Measurements from ENCODE around the gene TAF6.
A peak's percentile ranks its signal among the peaks of the same experiment; 100 is the strongest.

TAF6 gene

DNA sequence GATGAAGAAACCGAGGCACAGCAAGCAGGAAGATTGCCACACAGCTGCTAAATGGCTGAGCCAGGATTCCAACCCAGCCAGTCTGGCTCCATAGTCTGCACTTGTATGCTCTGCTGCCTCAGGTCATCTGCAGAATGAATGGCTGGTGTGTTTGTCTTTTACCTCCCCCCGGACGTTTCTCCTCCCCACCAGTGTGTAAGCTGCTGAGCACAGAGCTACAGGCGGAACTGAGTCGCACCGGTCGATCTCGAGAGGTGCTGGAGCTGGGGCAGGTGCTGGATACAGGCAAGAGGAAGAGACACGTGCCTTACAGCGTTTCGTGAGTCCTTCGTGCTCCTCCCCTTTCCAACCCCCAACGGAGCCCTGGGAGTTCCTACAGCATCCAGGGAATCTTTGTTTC is 2.9 kb upstream of the TAF6 start:
- peak in 1 of 2 experiments; percentile 55 for DNase-seq
- TF ChIP-seq POLR2A (IDR thresholded peaks at IDR 0.05; ENCODE audit: low read length) = no peak
- TF ChIP-seq GATA1 (IDR thresholded peaks at IDR 0.05; ENCODE audit: low read depth, low read length) = no peak

DNA sequence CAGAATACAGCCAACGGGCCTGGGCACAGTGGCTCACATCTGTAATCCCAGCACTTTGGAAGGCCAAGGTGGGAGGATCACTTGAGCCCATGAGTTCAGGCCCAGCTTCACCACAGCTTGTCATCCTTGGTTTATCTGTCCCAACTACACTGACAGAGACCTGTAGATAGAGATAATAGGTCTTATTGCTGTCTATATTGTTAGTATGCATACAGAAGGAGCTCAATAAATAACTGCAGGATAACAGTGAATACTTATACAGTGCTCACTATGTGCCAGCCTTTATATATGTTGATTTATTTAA is 1.5 kb upstream of the TAF6 start:
- TF ChIP-seq GATA1 (IDR thresholded peaks at IDR 0.05; ENCODE audit: low read depth, low read length) = no peak
- no peak for TF ChIP-seq POLR2A (IDR thresholded peaks at IDR 0.05; ENCODE audit: low read length)

DNA sequence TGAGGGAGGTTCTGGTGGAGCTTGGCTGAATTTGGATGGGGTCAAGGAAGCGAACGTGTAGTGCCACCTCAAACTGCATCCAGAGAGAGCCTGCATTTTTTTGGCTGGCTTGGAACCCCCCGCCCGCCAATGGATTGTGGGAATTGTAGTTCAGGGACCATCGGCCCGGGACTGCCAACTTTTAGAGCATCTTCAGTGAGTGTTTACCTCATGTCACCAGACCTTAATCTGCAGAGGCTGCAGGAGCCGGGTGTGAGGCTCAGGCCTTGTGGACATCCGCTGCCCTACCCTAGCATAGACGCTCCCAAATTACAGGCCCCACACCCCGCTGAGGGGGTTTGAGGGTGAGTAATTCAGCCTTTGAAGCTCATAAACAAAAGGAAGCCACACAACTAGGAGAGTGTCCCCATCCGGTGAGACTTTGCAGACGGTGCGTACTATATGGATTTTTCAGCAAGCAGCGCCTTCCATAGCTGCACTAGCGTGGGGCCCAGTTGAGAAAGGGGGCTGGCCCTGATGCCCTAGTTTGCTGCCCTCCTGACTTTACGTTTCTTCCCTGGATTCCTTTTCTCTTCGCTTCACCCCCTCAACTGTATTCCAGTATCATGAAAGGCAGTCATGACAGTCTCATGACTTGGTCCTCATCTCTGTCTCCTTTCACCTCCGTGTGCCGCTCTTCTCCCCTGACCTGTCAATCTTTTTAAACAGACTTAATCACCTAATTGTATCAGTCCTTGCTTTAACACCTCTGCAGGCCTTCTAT is 993 bp upstream of the TAF6 start:
- DNase-seq = peak; percentile 77 to 81
- TF ChIP-seq POLR2A (IDR thresholded peaks at IDR 0.05; ENCODE audit: low read length) = no peak
- no peak for TF ChIP-seq GATA1 (IDR thresholded peaks at IDR 0.05; ENCODE audit: low read depth, low read length)

More for the DNA sequence above, 1.5 kb upstream of the TAF6 start:
- DNase-seq = peak; percentile 57 to 83

DNA sequence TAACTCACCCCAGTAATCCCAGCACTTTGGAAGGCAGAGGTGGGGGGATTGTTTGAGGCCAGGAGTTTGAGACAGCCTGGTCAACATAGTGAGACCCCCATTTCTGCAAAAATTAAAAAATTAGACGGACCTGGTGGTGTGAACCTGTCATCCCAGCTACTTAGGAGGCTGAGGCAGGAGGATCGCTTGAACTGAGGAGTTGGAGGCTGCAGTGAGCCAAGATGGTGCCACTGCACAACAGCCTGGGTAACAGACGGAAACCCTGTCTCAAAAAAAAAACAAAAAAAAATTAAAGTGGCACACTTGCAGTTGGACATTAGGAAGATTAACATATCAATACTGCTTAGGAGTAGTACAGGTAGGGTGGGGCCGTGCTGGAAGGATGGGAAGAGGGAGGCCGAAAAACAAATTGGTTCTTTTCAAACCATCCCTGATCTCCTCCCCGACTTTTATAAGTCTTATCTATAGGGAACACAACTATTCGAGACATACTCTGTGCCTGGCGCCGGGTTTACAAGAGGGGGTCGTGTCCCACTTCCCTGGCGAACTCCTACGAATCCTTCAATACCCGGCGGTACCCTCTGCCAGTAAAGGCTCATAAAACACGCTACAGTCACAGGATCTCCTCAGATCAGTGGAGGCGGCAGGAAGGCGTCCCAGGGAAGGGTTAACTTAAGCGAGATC is 628 bp downstream of the TAF6 start:
- TF ChIP-seq POLR2A (IDR thresholded peaks at IDR 0.05; ENCODE audit: low read length) (no peak), GATA1 (IDR thresholded peaks at IDR 0.05; ENCODE audit: low read depth, low read length) (no peak)
- DNase-seq = no peak

DNA sequence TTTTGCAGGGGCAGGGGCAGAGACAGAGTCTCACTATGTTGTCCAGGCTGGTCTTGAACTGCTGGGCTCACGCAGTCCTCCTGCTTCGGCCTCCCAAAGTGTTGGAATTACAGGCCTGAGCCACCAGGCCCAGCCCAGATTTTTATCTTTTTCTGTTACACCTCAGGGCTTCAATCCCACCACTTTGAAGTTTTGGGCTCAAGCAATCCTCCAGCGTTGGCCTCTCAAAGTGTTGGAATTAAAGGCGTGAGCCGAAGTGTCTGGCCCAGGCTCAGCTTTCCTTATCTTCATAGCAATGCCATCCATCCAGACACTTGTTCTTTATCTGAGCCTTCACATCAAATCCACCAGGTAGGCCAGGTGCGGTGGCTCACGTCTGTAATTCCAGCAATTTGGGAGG is 4.1 kb downstream of the TAF6 start:
- DNase-seq = no peak
- TF ChIP-seq GATA1 (IDR thresholded peaks at IDR 0.05; ENCODE audit: low read depth, low read length) = no peak
- TF ChIP-seq POLR2A (IDR thresholded peaks at IDR 0.05; ENCODE audit: low read length) = no peak

DNA sequence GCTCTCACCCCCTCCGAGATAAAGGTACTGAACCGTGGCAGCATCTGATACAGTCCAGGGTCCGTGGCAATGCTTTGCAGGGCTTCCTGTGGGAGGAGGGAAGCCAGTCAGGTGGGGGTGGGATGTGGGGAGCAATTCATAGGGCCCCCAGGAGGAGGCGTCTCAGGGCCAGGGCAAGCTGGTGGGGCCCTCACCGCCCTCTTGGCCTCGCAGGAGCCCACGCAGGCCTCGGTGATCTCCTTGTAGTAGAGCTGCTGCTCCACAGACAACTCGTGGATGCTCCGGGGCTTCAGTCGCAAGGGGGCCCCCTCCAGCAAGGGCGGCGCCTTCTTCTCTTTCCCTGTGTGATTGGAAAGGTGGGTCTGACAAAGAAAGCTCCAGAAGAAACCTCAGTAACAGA is 7.2 kb downstream of the TAF6 start:
- DNase-seq = no peak
- TF ChIP-seq POLR2A (IDR thresholded peaks at IDR 0.05; ENCODE audit: low read length) (no peak), GATA1 (IDR thresholded peaks at IDR 0.05; ENCODE audit: low read depth, low read length) (no peak)

DNA sequence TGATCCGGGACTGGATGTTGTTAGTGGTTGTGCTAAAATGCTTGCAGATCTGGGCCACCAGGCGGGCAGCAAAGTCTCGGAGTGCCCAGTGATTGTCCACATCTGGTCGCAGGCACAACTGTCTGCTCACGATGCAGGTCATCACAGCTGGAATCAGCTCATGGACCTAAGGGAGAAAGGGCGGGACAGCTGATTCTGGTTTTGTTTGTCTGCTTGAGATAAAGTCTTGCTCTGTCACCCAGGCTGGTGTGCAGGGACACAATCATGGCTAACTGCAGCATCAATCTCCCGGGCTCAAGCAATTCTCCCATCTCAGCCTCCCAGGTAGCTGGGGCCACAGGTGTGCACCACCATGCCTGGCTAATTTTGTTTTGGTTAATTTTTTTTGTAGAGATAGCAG is 8.0 kb downstream of the TAF6 start:
- TF ChIP-seq GATA1 (IDR thresholded peaks at IDR 0.05; ENCODE audit: low read depth, low read length) = no peak
- no peak for TF ChIP-seq POLR2A (IDR thresholded peaks at IDR 0.05; ENCODE audit: low read length)
- DNase-seq = peak in 1 of 2 experiments; percentile 63

DNA sequence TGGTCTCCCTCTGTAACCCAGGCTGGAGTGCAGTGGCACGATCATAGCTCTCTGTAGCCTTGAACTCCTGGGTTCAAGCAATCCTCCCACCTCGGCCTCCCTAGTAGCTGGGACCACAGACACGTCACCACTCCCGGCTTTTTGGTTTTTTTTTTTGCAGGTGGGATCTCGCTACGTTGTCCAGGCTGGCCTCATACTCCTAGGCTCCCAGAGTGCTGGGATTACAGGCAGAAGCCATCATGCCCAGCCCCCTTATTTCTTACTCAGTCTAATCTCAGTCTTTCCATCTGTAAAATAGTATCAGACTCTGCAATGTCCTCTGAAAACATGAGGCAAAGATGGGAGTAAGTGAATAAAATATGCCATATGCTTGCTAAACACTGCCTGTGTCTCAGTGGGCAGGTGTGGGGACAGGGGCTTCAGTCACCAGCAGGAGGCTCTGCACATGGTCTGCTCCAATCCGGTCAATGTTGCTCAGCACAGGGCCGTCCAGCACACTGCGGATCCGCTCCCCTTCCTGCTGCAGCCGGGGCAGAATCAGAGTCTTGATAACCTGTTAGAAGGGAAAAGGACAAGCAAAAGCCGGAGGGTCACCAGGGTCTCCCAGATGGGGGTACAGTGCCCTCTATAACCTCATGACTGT is 9.5 kb downstream of the TAF6 start:
- TF ChIP-seq POLR2A (IDR thresholded peaks at IDR 0.05; ENCODE audit: low read length) (no peak), GATA1 (IDR thresholded peaks at IDR 0.05; ENCODE audit: low read depth, low read length) (no peak)
- DNase-seq = no peak

DNA sequence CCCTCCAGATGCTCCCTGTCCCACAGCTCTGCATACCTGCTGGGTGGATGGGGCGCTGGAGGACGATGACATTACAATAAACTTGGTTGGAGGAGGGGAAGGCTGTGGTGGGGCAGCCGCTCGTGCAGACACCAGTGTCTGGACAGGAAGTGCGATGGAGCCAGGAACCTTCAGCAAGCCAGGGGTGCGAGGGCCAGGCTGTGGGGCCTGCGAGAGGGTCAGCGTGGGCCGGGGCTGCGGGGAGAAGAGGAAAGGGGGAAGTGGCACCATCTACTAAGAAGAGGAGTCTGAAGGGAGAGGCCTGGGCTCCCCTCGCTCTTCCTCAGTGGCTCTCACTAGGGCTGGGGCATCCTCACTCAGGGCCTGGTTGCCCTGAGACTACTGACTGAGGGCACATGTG is 11.3 kb downstream of the TAF6 start:
- DNase-seq = no peak

DNA sequence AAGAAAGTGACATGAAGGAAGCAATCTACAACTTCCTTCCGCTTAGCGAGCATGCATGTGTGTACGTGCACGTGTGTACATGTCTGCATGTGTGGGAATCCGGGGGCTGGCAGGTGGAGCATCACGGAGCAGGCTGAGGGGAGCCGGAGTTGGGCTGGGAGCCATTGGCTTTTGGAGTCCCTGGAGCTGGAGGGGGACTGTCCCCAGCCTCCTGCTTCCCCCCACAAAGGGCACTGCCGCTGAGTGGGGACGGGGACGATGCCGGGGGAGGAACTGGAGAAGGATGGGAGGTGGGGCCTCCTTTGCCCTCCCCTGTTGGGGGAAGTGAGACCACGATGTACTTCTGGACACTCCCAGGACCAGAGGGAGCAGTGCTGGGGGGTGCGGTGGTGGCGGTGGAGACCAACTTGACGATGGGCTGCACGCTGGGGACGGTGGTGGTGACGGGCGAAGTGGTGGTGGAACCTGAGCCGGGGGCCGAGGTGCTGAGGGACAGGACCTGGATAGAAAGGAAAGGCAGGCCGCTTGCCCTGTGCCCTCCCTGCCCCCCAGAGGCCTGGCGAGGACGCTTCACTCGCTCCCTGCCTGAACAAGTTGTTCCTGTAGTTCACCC is 11.9 kb downstream of the TAF6 start:
- no peak for DNase-seq
- no peak for TF ChIP-seq POLR2A (IDR thresholded peaks at IDR 0.05; ENCODE audit: low read length)
- no peak for TF ChIP-seq GATA1 (IDR thresholded peaks at IDR 0.05; ENCODE audit: low read depth, low read length)

More for the DNA sequence above, 11.3 kb downstream of the TAF6 start:
- TF ChIP-seq GATA1 (IDR thresholded peaks at IDR 0.05; ENCODE audit: low read depth, low read length) (no peak), POLR2A (IDR thresholded peaks at IDR 0.05; ENCODE audit: low read length) (no peak)

DNA sequence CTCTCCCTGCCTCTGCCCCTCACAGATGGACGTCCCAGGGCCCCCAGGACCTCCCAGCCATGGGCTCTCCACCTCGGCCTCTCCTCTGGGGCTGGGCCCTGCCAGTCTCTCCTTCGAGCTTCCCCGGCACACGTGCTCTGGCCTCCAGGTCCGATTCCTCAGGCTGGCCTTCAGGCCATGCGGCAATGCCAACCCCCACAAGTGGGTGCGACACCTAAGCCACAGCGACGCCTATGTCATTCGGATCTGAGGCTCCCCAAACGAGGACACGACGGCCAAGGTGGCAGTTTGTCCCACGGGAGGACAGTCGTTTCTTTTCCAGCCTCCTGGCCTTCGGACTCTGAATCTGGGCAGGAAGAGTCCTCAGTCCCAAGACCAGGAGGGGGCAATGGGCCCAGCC is 12.5 kb downstream of the TAF6 start:
- TF ChIP-seq GATA1 (IDR thresholded peaks at IDR 0.05; ENCODE audit: low read depth, low read length) (no peak), POLR2A (IDR thresholded peaks at IDR 0.05; ENCODE audit: low read length) (no peak)
- DNase-seq = no peak

DNA sequence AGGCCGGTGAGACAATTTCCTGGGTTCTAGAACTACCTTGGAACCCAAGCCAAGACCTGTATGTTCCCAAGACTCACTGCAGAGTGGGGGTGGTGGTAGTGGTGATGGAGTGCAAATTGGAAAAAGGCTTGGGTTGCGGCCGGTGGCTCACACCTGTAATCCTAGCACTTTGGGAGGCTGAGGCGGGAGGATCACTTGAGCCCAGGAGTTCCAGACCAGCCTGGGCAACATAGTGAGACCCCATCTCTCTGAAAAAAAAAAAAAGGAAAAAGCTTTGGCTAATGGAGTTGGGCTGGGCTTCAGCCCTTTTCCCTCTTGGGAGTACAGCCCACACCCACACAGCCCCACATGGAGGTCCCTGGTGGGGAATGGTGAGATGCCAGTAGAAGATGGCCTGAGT is 13.6 kb downstream of the TAF6 start:
- no peak for DNase-seq
- TF ChIP-seq POLR2A (IDR thresholded peaks at IDR 0.05; ENCODE audit: low read length) = no peak
- TF ChIP-seq GATA1 (IDR thresholded peaks at IDR 0.05; ENCODE audit: low read depth, low read length) = no peak

DNA sequence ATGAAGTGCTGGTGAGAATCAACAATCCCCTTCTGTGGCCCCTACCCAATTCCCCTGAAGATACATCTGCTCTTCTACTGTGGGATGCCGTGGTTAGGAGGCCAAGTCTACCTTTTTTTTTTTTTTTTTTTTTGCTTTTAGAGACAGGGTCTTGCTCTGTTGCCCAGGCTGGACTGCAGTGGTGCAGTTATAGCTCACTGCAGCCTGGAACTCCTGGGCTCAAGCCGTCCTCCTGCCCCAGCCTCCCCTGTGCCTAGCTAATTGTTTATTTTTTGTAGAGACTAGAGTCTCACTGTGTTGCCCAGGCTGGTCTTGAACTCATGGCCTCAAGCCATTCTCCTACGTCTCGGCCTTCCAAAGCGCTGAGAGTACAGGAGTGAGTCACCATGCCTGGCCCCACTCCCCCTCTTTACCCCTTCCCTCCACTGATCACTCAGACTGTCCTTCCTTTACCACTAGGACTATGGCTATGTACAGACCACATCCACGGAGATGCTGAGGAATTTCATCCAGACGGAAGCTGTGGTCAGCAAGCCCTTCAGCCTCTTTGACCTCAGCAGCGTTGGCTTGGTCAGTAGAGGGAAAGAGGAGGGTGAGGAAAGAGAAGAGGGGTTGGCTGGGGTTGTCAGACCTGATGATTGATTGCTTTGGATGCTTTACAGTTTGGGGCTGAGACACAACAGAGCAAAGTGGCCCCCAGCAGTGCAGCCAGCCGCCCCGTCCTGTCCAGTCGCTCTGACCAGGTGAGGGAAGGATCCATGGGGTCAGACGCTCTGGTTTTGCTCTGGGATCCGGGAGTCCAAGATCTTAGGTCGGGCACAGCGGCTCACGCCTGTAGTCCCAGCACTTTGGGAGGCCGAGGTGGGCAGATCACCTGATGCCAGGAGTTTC is 16.0 kb downstream of the TAF6 start:
- DNase-seq = no peak

More for the DNA sequence above, 16.0 kb downstream of the TAF6 start:
- TF ChIP-seq GATA1 (IDR thresholded peaks at IDR 0.05; ENCODE audit: low read depth, low read length) (no peak), POLR2A (IDR thresholded peaks at IDR 0.05; ENCODE audit: low read length) (no peak)

Data from erythroblast (primary cell).